ENCODE measurements around the gene XNDC1N. TPM values are rescaled to one million over a fixed set of nuclear protein-coding genes. Genes with fewer than 3 reads are reported as not detected.
A peak's percentile ranks its signal among the peaks of the same experiment; 100 is the strongest.

The XNDC1N gene
- total RNA-seq (2016; rRNA removed; fragmentation: Illumina TruSeq; extraction: Trizol) (6.3 and 7.5 TPM in 2 replicates), polyA plus RNA-seq (2011; rRNA removed) (2.7 and 3.4 TPM in 2 replicates), polyA minus RNA-seq (2011; rRNA and poly(A)+ RNA removed; ENCODE audit: low replicate concordance) (11.7 and 28.4 TPM in 2 replicates), Bru-seq, nascent RNA (percentile 59 among the genes with signal in this experiment), BruChase-seq, experiment 1, labeled RNA remaining after a 6-hour chase (percentile 54 among the genes with signal in this experiment), BruChase-seq, experiment 2, labeled RNA remaining after a 2-hour chase (percentile 75 among the genes with signal in this experiment)
- total RNA-seq (2016; cell fraction: cytosol; rRNA removed; fragmentation: Illumina TruSeq; extraction: Trizol; ENCODE audit: low read depth), result 3.3 and 3.9 TPM in 2 replicates
- total RNA-seq (2016; cell fraction: insoluble cytoplasmic fraction; rRNA removed; fragmentation: Illumina TruSeq; extraction: Trizol), result 6.2 and 8.6 TPM in 2 replicates
- 2.8 and 3.2 TPM in 2 replicates for total RNA-seq (2016; cell fraction: membrane; rRNA removed; fragmentation: Illumina TruSeq; extraction: Trizol)
- 26.2 and 30.4 TPM in 2 replicates for total RNA-seq (2016; cell fraction: nucleus; rRNA removed; fragmentation: Illumina TruSeq; extraction: Trizol)
- 1.9 and 2.0 TPM in 2 replicates for polyA plus RNA-seq (2011; cell fraction: cytosol; rRNA removed)
- 9.8 and 10.5 TPM in 2 replicates for polyA plus RNA-seq (2011; cell fraction: nucleus; rRNA removed)
- 1.8 and 3.0 TPM in 2 replicates for polyA plus RNA-seq (2012)
- polyA plus RNA-seq (2016; cell fraction: cytosol; fragmentation: Illumina TruSeq; extraction: Trizol; ENCODE audit: low read depth), result 0.81 and 1.0 TPM in 2 replicates
- 3.4 and 3.6 TPM in 2 replicates for polyA plus RNA-seq (2016; cell fraction: insoluble cytoplasmic fraction; fragmentation: Illumina TruSeq; extraction: Trizol; ENCODE audit: low read depth)
- 0.71 and 2.2 TPM in 2 replicates for polyA plus RNA-seq (2016; cell fraction: membrane; fragmentation: Illumina TruSeq; extraction: Trizol; ENCODE audit: low read depth)
- 7.4 and 7.6 TPM in 2 replicates for polyA plus RNA-seq (2016; cell fraction: nucleus; fragmentation: Illumina TruSeq; extraction: Trizol; ENCODE audit: insufficient read depth, low read depth)
- polyA minus RNA-seq (2011; cell fraction: cytosol; rRNA and poly(A)+ RNA removed), result 2.0 and 3.7 TPM in 2 replicates
- 40.4 and 41.6 TPM in 2 replicates for polyA minus RNA-seq (2011; cell fraction: nucleus; rRNA and poly(A)+ RNA removed)
- long read RNA-seq, experiment 1, partial matches to known transcripts, result 0 of 1 reads
- long read RNA-seq, experiment 1, other reads (novel, unspliced or antisense), result 0 of 1 reads
- long read RNA-seq, experiment 2, partial matches to known transcripts, result 0 of 1 reads
- long read RNA-seq, experiment 2, other reads (novel, unspliced or antisense), result 1 of 1 reads

- peak within 1 kb of the TSS; percentile 96 for H3K4me2 ChIP-seq (ENCODE audit: low read depth, low read length)
- peak within 1 kb of the TSS; percentile 100 for H2AFZ ChIP-seq (ENCODE audit: low read length)
- POLR2A ChIA-PET, result interaction anchor here (0.9 to 3.5 kb wide), 11 partner anchors 8 to 184 kb away, joined by 3 to 34 read pairs (median 4); partner anchors contain the start of gene ANAPC15
- H4K20me1 ChIP-seq (ENCODE audit: insufficient read depth, low read length), result peaks cover 8% of the 10 kb centered on the region
- H3K36me3 ChIP-seq (replicated peaks in 1 of 2; ENCODE audit: control insufficient read depth in 1 of 2, insufficient read depth in 2 of 2, low read length in 2 of 2), result peaks cover 0 to 4% of the 10 kb centered on the region in 2 experiments; a peak in 2 of 5 replicates
- TSS peak; percentile 81 for BruUV-seq (replicated peaks)
- peaks cover 54% of the 10 kb centered on the region for H3K79me2 ChIP-seq (ENCODE audit: insufficient read depth, low read length)
- no peaks in the 10 kb centered on the region; a peak in 1 of 5 replicates for H3K27me3 ChIP-seq (ENCODE audit: control insufficient read depth in 1 of 2, insufficient read depth in 2 of 2, low read length in 2 of 2)
- peak within 1 kb of the TSS; percentile 80 to 89 (median 84) for H3K4me3 ChIP-seq (replicated peaks in 1 of 3; ENCODE audit: insufficient read depth in 1 of 3, low read depth in 2 of 3, low read length in 3 of 3)
- ATAC-seq, result peak; percentile 94
- peak; percentile 89 for DNase-seq (ENCODE audit: low spot score)
- FAIRE-seq, result peak; percentile 48
- H3K9ac ChIP-seq (ENCODE audit: insufficient read depth, low read depth, low read length), result peak within 1 kb of the TSS; percentile 82
- intact Hi-C loops (cut with micrococcal nuclease; ENCODE audit: unreplicated experiment), result loop anchor here (10.0 kb wide), 1 partner anchor 63 kb away; no protein-coding TSS in a partner anchor
- CTCF ChIA-PET (ENCODE audit: low intra/inter-chr PET ratio, low total read pairs), result no interaction called here
- in situ Hi-C loops (cut with HindIII; ENCODE audit: extremely low pct_ligation_motif_present, low pct_unique_long_range_greater_than_20kb), result no loop called here
- H3K27ac ChIP-seq (ENCODE audit: extremely low read length, insufficient read depth, low read length), result peak within 1 kb of the TSS; percentile 92
- 1% methylated on average over 38 of the region's 40 CpGs for WGBS (ENCODE audit: low lambda C conversion rate)
- no peaks in the 10 kb centered on the region for H3K9me3 ChIP-seq (ENCODE audit: low read length)
- H3K4me1 ChIP-seq (ENCODE audit: insufficient read depth, low read length), result peaks cover 43% of the 10 kb centered on the region
- TF ChIP-seq ZNF563 (CRISPR knock-in tag; IDR thresholded peaks at IDR 0.05), result peak; percentile 48; the same call in 1 of the 2 replicates
- TF ChIP-seq, protein P1, sequence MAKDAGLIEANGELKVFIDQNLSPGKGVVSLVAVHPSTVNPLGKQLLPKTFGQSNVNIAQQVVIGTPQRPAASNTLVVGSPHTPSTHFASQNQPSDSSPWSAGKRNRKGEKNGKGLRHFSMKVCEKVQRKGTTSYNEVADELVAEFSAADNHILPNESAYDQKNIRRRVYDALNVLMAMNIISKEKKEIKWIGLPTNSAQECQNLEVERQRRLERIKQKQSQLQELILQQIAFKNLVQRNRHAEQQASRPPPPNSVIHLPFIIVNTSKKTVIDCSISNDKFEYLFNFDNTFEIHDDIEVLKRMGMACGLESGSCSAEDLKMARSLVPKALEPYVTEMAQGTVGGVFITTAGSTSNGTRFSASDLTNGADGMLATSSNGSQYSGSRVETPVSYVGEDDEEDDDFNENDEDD (CRISPR knock-in tag; IDR thresholded peaks at IDR 0.05; ENCODE audit: borderline replicate concordance), result peak; percentile 96
- TF ChIP-seq, protein P2, sequence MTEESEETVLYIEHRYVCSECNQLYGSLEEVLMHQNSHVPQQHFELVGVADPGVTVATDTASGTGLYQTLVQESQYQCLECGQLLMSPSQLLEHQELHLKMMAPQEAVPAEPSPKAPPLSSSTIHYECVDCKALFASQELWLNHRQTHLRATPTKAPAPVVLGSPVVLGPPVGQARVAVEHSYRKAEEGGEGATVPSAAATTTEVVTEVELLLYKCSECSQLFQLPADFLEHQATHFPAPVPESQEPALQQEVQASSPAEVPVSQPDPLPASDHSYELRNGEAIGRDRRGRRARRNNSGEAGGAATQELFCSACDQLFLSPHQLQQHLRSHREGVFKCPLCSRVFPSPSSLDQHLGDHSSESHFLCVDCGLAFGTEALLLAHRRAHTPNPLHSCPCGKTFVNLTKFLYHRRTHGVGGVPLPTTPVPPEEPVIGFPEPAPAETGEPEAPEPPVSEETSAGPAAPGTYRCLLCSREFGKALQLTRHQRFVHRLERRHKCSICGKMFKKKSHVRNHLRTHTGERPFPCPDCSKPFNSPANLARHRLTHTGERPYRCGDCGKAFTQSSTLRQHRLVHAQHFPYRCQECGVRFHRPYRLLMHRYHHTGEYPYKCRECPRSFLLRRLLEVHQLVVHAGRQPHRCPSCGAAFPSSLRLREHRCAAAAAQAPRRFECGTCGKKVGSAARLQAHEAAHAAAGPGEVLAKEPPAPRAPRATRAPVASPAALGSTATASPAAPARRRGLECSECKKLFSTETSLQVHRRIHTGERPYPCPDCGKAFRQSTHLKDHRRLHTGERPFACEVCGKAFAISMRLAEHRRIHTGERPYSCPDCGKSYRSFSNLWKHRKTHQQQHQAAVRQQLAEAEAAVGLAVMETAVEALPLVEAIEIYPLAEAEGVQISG (CRISPR knock-in tag; IDR thresholded peaks at IDR 0.05), result peak; percentile 78
- TF ChIP-seq TEAD2 (CRISPR knock-in tag; IDR thresholded peaks at IDR 0.05), result no peak
Measured at GRCh38 chr11:71927820-71928736, at the start of gene XNDC1N. XNDC1N (minus strand) TSS chr11:71928594; CDS start chr11:71923353, 5,241 bp downstream.
